HCT116 (cell line): Measurements from ENCODE around the gene RET. TPM values are rescaled to one million over a fixed set of nuclear protein-coding genes. Genes with fewer than 3 reads are reported as not detected.

ENCODE experiments used
- ATAC-seq: fragments of 200-7000 bp; cut with Tn5 transposase; 2 replicates; pipeline ENCODE4 v1.9.1; 2020; ENCODE audit warnings: mild to moderate bottlenecking, moderate library complexity
- BruUV-seq: library from RNA; stranded (reverse); fragments of 400-500 nt; replicated peaks from 2 replicates; lab custom pipeline; 2021; lab: Mats Ljungman, UMichigan
- CTCF ChIA-PET: fragments of 300-600 bp; sonication (Branson Sonifier 250); formaldehyde crosslinking; loops from one replicate; lab custom pipeline; 2021; ENCODE audit warnings: antibody characterized with exemption; lab: Charles Lee
- POLR2A ChIA-PET: fragments of 300-600, 350-600 bp; sonication (Branson Sonifier 250); formaldehyde crosslinking; loops from one replicate; lab custom pipeline; 2021; ENCODE audit warnings: antibody characterized with exemption; lab: Charles Lee
- RAD21 ChIA-PET, 2 experiments: fragments of 300-600 bp; sonication (Branson Sonifier 250); formaldehyde crosslinking; loops; one replicate each; lab custom pipeline; 2023; ENCODE audit warnings: low total read pairs in 2 of 2; ENCODE audit not compliant: uncharacterized antibody in 2 of 2, unreplicated experiment in 2 of 2, low non-redundant PET in 1 of 2; lab: Charles Lee
- DNase-seq: peaks from one replicate; pipeline ENCODE4 v3.0.0-alpha.2; 2010; ENCODE audit warnings: low read depth, low spot score
- H2AFZ ChIP-seq: fragments of 200-600 bp; shearing (Covaris generic), sonication (generic); 2 replicates; pipeline ENCODE4 v1.6.1; 2017; ENCODE audit warnings: low read depth, mixed run types, mixed read lengths, antibody characterized with exemption, low read length; ENCODE audit not compliant: poor library complexity, severe bottlenecking
- H3K27ac ChIP-seq: 2 replicates; pipeline ENCODE4 v1.5.1; 2012; ENCODE audit warnings: low read depth, low read length
- H3K27me3 ChIP-seq: fragments of 200-600 bp; sonication (generic); 2 replicates; pipeline ENCODE4 v1.6.1; 2016; ENCODE audit warnings: mixed run types, low read length, mixed read lengths; ENCODE audit not compliant: insufficient read depth
- H3K36me3 ChIP-seq, 2 experiments: fragments of 200-500 bp in 1 of 2; fragments of 200-600 bp in 1 of 2; sonication (Bioruptor generic) in 1 of 2; sonication (generic) in 1 of 2; 2 replicates each; pipeline versions ENCODE4 v1.5.1 to v1.6.1; 2014 to 2016; ENCODE audit warnings: low read length in 2 of 2, inconsistent platforms in 1 of 2, mixed read lengths in 1 of 2, mixed run types in 1 of 2; ENCODE audit not compliant: insufficient read depth in 2 of 2, control insufficient read depth in 1 of 2
- H3K4me1 ChIP-seq, 2 experiments: fragments of 200-600 bp in 1 of 2; sonication (generic) in 1 of 2; 2 replicates each; pipeline versions ENCODE4 v1.5.1 to v1.6.1; 2012 to 2017; ENCODE audit warnings: low read length in 2 of 2, inconsistent platforms in 1 of 2, mild to moderate bottlenecking in 1 of 2, mixed read lengths in 1 of 2, mixed run types in 1 of 2, moderate library complexity in 1 of 2; ENCODE audit not compliant: insufficient read depth in 2 of 2, control insufficient read depth in 1 of 2
- H3K4me2 ChIP-seq: fragments of 200-600 bp; sonication (generic); 2 replicates; pipeline ENCODE4 v1.6.1; 2017; ENCODE audit warnings: mixed run types, low read length, mixed read lengths
- H3K4me3 ChIP-seq, 2 experiments: fragments of 200-600 bp in 1 of 2; sonication (generic) in 1 of 2; replicated peaks in 1 of 2; 2 replicates each; pipeline ENCODE4 v1.5.1; 2011 to 2016; ENCODE audit warnings: low read length in 2 of 2, control low read depth in 1 of 2, low read depth in 1 of 2, mild to moderate bottlenecking in 1 of 2, mixed read lengths in 1 of 2, mixed run types in 1 of 2
- H3K79me2 ChIP-seq: fragments of 200-600 bp; sonication (generic); 2 replicates; pipeline ENCODE4 v1.6.1; 2017; ENCODE audit warnings: mild to moderate bottlenecking, mixed run types, low read length, moderate library complexity, mixed read lengths; ENCODE audit not compliant: insufficient read depth
- H3K9ac ChIP-seq: fragments of 200-600 bp; sonication (generic); 2 replicates; pipeline ENCODE4 v1.6.1; 2016; ENCODE audit warnings: low read length, mixed read lengths
- H3K9me2 ChIP-seq: fragments of 200-600 bp; sonication (generic), shearing (Covaris generic); 2 replicates; pipeline ENCODE4 v1.6.1; 2017; ENCODE audit warnings: mixed run types, mild to moderate bottlenecking, moderate library complexity; ENCODE audit not compliant: insufficient read depth
- H3K9me3 ChIP-seq, 2 experiments: fragments of 200-500 bp in 1 of 2; fragments of 200-600 bp in 1 of 2; sonication (Bioruptor generic) in 1 of 2; sonication (generic) in 1 of 2; 2 replicates each; pipeline ENCODE4 v1.6.1; 2014 to 2017; ENCODE audit warnings: low read length in 2 of 2, mixed read lengths in 2 of 2, inconsistent platforms in 1 of 2, low read depth in 1 of 2, mild to moderate bottlenecking in 1 of 2, mixed run types in 1 of 2, moderate library complexity in 1 of 2; ENCODE audit not compliant: control insufficient read depth in 1 of 2, insufficient read depth in 1 of 2
- H4K20me1 ChIP-seq: fragments of 200-600 bp; sonication (generic), shearing (Covaris generic); 2 replicates; pipeline ENCODE4 v1.6.1; 2017; ENCODE audit warnings: mixed run types, mild to moderate bottlenecking, moderate library complexity; ENCODE audit not compliant: insufficient read depth
- CEBPB ChIP-seq: IDR thresholded peaks from 2 replicates; pipeline ENCODE4 v1.6.1; 2012; ENCODE audit warnings: low read depth
- ELF1 ChIP-seq: IDR thresholded peaks from 2 replicates; pipeline ENCODE4 v1.6.1; 2012; ENCODE audit warnings: low read depth, borderline replicate concordance
- FOSL1 ChIP-seq: IDR thresholded peaks from 2 replicates; pipeline ENCODE4 v1.6.1; 2012; ENCODE audit warnings: low read depth
- POLR2A ChIP-seq: IDR thresholded peaks from 2 replicates; pipeline ENCODE4 v1.7.0; 2011; ENCODE audit warnings: borderline replicate concordance; ENCODE audit not compliant: insufficient read depth, insufficient read length; ENCODE audit errors: extremely low read depth
- RAD21 ChIP-seq: IDR thresholded peaks from 2 replicates; pipeline ENCODE4 v1.6.1; 2012; ENCODE audit warnings: low read depth, mild to moderate bottlenecking
- SIN3A ChIP-seq: IDR thresholded peaks from 2 replicates; pipeline ENCODE4 v1.6.1; 2012; ENCODE audit warnings: low read depth
- SP1 ChIP-seq: IDR thresholded peaks from 2 replicates; pipeline ENCODE4 v1.6.1; 2012; ENCODE audit warnings: low read depth
- TCF7L2 ChIP-seq: IDR thresholded peaks from 2 replicates; pipeline ENCODE4 v1.7.0; 2011; ENCODE audit warnings: borderline replicate concordance, inconsistent platforms; ENCODE audit not compliant: insufficient read depth, insufficient read length; ENCODE audit errors: extremely low read depth
- YY1 ChIP-seq: IDR thresholded peaks from 2 replicates; pipeline ENCODE4 v1.6.1; 2011; ENCODE audit warnings: low read length, low read depth, moderate library complexity, mild to moderate bottlenecking; ENCODE audit not compliant: insufficient replicate concordance; ENCODE audit errors: extremely low read depth
- ZBTB33 ChIP-seq: IDR thresholded peaks from 2 replicates; pipeline ENCODE4 v1.6.1; 2011; ENCODE audit warnings: mild to moderate bottlenecking, low read length, moderate library complexity; ENCODE audit not compliant: insufficient replicate concordance; ENCODE audit errors: extremely low read depth
- ZFX ChIP-seq: fragments of 450-650 bp; IDR thresholded peaks from 2 replicates; pipeline ENCODE4 v1.6.1; 2017
- ZNF274 ChIP-seq: fragments of 200-500 bp; sonication (Bioruptor generic); IDR thresholded peaks from 2 replicates; pipeline ENCODE4 v1.6.1; 2014; ENCODE audit warnings: mild to moderate bottlenecking, low read depth, low read length, inconsistent platforms
- intact Hi-C: fragments of 100-400 bp; cut with micrococcal nuclease; formaldehyde crosslinking; loops from 2 replicates; pipeline ENCODE4 v1.10.0; 2022
- total RNA-seq: library from RNA; stranded (reverse); gene quantifications from one replicate; pipeline ENCODE4 v1.2.1, GENCODE V29; 2021; ENCODE audit not compliant: unreplicated experiment
- TF ChIP-seq, protein P1 (sequence below): IDR thresholded peaks from 2 replicates; pipeline ENCODE4 v1.6.1; 2012
- TF ChIP-seq, protein P2 (sequence below): IDR thresholded peaks from 2 replicates; pipeline ENCODE4 v1.6.1; 2012; ENCODE audit warnings: low read depth

Gene RET
- total RNA-seq, 1 experiment from 2014 or later, result 5.9 TPM

DNA sequence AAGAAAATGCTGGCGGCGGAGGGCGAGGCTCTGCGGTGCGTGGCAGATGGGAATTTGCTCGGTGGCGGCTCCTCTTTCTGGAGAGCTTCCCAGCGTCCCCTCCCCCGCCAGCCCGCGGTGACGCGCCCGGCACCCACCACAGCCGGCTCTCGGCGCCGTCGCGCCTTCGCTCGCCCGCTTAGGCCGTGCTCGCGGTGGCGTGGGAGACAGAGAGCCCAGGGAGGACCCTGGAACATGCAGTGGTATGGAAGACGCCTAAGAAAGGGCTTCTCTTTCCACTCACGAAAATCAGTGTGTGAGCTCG lies 60.8 kb downstream of the RET start:
- H3K79me2 ChIP-seq, result peaks cover 34% of the 10 kb centered on the region
- H3K9me2 ChIP-seq, result no peaks in the 10 kb centered on the region
- H3K4me3 ChIP-seq, result peak overlapping the region; percentile 69 to 96
- no TSS peak for BruUV-seq
- no peak for DNase-seq
- peak overlapping the region; percentile 89 for H3K27ac ChIP-seq
- peak overlapping the region; percentile 36 for H2AFZ ChIP-seq
- POLR2A ChIA-PET, result interaction anchor here (1.1 kb wide), 1 partner anchor 9 kb away, joined by 3 read pairs; no protein-coding TSS in a partner anchor
- no peaks in the 10 kb centered on the region for H3K9me3 ChIP-seq
- peak overlapping the region; percentile 94 for H3K4me2 ChIP-seq
- H3K9ac ChIP-seq, result peak overlapping the region; percentile 70
- RAD21 ChIA-PET, result interaction anchor here in 1 of 2 experiments (0.9 kb wide), 1 partner anchor 273 kb away, joined by 3 read pairs; no protein-coding TSS in a partner anchor
- peaks cover 3 to 16% of the 10 kb centered on the region in 2 experiments; a peak in 3 of 4 replicates for H3K4me1 ChIP-seq
- H3K27me3 ChIP-seq, result no peaks in the 10 kb centered on the region
- H4K20me1 ChIP-seq, result no peaks in the 10 kb centered on the region
- CTCF ChIA-PET, result no interaction called here
- peak; percentile 52 for ATAC-seq
- TF ChIP-seq ZNF274 (no peak), ELF1 (no peak), YY1 (no peak), RAD21 (no peak), ZFX (no peak), POLR2A (no peak), SP1 (no peak), CEBPB (no peak)
- no peaks in the 10 kb centered on the region for H3K36me3 ChIP-seq
- intact Hi-C loops, result no loop called here

DNA sequence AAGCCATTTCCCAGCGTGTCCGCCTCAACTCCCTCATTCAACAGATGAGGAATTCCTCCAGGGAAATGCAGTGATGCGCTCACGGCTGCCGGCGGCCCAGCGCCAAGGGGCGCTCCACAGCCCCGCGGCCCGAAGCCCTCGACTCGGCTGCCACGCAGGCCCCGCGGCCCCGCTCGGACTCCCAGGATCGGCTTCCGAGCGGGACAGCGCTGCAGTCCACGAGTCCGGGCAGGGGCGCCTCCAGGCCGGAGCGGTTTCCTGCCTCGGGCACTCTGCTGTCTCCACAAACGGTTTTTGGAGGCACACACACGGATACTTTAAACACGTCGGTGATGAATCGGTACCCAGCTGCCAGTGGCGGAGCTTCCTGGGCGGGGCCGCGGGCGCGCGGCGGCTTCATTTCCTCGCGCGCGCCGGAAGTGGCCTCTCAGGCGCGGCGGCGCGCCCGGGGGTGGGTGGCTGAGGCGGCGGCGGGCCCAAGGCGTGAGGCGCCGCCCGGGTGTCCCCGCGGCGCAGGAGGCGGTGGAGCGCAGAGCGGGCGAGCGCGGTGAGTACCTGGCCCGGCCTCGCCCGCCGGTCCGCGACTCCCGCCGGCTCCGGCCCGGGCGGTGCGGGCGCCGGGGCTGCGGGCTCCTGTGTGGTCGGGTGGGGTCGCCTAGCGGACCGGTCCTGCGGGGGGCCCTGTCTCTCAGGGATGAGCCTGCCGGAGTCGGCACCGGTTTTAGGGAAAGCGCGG lies 61.3 kb downstream of the RET start, which contains the start of gene CSGALNACT2:
TSS of gene CSGALNACT2 (plus strand) at position 425 of the 736 bp plus-strand sequence. CDS start 16,705 bp downstream, outside the sequence.
- ATAC-seq (peak; percentile 87), DNase-seq (peak; percentile 34)
- Histone ChIP-seq H3K9ac (peak within 1 kb of the TSS; percentile 70), H3K36me3 (no peaks in the 10 kb centered on the region), H3K27ac (peak within 1 kb of the TSS; percentile 89), H3K4me1 (peaks cover 3 to 16% of the 10 kb centered on the region in 2 experiments; a peak in 3 of 4 replicates), H3K27me3 (no peaks in the 10 kb centered on the region), H3K79me2 (peaks cover 39% of the 10 kb centered on the region), H3K4me3 (peak within 1 kb of the TSS; percentile 69 to 96), H3K9me3 (no peaks in the 10 kb centered on the region), H2AFZ (peak within 1 kb of the TSS; percentile 36), H3K4me2 (peak within 1 kb of the TSS; percentile 94), H4K20me1 (no peaks in the 10 kb centered on the region), H3K9me2 (no peaks in the 10 kb centered on the region)
- CTCF ChIA-PET, result no interaction called here
- RAD21 ChIA-PET, result interaction anchor here in 1 of 2 experiments (0.9 kb wide), 1 partner anchor 274 kb away, joined by 3 read pairs; no protein-coding TSS in a partner anchor
- intact Hi-C loops, result no loop called here
- POLR2A ChIA-PET, result interaction anchor here (1.1 kb wide), 1 partner anchor 9 kb away, joined by 3 read pairs; no protein-coding TSS in a partner anchor
- BruUV-seq, result no TSS peak
- TF ChIP-seq SP1 (no peak), FOSL1 (no peak), ZFX (peak; percentile 91), ZBTB33 (no peak), YY1 (peak; percentile 14), SIN3A (no peak), TCF7L2 (no peak)
- TF ChIP-seq, protein P1, sequence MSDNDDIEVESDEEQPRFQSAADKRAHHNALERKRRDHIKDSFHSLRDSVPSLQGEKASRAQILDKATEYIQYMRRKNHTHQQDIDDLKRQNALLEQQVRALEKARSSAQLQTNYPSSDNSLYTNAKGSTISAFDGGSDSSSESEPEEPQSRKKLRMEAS, result no peak
- TF ChIP-seq, protein P2, sequence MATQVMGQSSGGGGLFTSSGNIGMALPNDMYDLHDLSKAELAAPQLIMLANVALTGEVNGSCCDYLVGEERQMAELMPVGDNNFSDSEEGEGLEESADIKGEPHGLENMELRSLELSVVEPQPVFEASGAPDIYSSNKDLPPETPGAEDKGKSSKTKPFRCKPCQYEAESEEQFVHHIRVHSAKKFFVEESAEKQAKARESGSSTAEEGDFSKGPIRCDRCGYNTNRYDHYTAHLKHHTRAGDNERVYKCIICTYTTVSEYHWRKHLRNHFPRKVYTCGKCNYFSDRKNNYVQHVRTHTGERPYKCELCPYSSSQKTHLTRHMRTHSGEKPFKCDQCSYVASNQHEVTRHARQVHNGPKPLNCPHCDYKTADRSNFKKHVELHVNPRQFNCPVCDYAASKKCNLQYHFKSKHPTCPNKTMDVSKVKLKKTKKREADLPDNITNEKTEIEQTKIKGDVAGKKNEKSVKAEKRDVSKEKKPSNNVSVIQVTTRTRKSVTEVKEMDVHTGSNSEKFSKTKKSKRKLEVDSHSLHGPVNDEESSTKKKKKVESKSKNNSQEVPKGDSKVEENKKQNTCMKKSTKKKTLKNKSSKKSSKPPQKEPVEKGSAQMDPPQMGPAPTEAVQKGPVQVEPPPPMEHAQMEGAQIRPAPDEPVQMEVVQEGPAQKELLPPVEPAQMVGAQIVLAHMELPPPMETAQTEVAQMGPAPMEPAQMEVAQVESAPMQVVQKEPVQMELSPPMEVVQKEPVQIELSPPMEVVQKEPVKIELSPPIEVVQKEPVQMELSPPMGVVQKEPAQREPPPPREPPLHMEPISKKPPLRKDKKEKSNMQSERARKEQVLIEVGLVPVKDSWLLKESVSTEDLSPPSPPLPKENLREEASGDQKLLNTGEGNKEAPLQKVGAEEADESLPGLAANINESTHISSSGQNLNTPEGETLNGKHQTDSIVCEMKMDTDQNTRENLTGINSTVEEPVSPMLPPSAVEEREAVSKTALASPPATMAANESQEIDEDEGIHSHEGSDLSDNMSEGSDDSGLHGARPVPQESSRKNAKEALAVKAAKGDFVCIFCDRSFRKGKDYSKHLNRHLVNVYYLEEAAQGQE, result no peak
